ENCODE data around the gene LRP2.

DNA sequence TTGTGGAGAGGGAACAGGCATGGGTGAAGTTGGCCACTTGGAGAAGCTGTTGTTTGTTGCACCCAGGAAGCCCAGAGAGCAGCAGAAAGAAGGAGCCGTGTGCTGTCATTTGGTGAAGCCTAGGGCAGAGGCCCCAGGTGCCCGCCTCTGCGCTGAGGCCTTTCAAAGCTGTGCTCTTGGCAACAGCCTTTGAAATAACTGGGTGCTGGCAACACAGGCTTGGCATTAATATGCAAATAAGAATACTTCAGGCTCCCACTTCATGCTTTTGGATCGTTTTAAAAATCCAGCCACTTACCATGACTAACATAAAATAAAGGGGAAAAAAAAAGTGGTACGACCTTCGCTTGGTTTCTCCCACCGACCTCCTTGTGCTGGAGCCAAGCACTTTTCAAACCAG lies 251.9 kb downstream of the LRP2 start:
- TF ChIP-seq, protein P1, sequence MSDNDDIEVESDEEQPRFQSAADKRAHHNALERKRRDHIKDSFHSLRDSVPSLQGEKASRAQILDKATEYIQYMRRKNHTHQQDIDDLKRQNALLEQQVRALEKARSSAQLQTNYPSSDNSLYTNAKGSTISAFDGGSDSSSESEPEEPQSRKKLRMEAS (IDR thresholded peaks at IDR 0.05; ENCODE audit: low read depth): no peak
- TF ChIP-seq TEAD4 (IDR thresholded peaks at IDR 0.05; ENCODE audit: borderline replicate concordance, insufficient read depth): no peak
- no peak for TF ChIP-seq EP300 (IDR thresholded peaks at IDR 0.05; ENCODE audit: borderline replicate concordance in 1 of 2, low read depth in 1 of 2, low read length in 1 of 2)
- TF ChIP-seq, protein P2, sequence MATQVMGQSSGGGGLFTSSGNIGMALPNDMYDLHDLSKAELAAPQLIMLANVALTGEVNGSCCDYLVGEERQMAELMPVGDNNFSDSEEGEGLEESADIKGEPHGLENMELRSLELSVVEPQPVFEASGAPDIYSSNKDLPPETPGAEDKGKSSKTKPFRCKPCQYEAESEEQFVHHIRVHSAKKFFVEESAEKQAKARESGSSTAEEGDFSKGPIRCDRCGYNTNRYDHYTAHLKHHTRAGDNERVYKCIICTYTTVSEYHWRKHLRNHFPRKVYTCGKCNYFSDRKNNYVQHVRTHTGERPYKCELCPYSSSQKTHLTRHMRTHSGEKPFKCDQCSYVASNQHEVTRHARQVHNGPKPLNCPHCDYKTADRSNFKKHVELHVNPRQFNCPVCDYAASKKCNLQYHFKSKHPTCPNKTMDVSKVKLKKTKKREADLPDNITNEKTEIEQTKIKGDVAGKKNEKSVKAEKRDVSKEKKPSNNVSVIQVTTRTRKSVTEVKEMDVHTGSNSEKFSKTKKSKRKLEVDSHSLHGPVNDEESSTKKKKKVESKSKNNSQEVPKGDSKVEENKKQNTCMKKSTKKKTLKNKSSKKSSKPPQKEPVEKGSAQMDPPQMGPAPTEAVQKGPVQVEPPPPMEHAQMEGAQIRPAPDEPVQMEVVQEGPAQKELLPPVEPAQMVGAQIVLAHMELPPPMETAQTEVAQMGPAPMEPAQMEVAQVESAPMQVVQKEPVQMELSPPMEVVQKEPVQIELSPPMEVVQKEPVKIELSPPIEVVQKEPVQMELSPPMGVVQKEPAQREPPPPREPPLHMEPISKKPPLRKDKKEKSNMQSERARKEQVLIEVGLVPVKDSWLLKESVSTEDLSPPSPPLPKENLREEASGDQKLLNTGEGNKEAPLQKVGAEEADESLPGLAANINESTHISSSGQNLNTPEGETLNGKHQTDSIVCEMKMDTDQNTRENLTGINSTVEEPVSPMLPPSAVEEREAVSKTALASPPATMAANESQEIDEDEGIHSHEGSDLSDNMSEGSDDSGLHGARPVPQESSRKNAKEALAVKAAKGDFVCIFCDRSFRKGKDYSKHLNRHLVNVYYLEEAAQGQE (IDR thresholded peaks at IDR 0.05; ENCODE audit: low read depth, low read length): no peak
- no peak for TF ChIP-seq RFX5 (IDR thresholded peaks at IDR 0.05; ENCODE audit: low read length)
- TF ChIP-seq, protein P3, sequence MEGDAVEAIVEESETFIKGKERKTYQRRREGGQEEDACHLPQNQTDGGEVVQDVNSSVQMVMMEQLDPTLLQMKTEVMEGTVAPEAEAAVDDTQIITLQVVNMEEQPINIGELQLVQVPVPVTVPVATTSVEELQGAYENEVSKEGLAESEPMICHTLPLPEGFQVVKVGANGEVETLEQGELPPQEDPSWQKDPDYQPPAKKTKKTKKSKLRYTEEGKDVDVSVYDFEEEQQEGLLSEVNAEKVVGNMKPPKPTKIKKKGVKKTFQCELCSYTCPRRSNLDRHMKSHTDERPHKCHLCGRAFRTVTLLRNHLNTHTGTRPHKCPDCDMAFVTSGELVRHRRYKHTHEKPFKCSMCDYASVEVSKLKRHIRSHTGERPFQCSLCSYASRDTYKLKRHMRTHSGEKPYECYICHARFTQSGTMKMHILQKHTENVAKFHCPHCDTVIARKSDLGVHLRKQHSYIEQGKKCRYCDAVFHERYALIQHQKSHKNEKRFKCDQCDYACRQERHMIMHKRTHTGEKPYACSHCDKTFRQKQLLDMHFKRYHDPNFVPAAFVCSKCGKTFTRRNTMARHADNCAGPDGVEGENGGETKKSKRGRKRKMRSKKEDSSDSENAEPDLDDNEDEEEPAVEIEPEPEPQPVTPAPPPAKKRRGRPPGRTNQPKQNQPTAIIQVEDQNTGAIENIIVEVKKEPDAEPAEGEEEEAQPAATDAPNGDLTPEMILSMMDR (IDR thresholded peaks at IDR 0.05): no peak
- TF ChIP-seq, protein P4, sequence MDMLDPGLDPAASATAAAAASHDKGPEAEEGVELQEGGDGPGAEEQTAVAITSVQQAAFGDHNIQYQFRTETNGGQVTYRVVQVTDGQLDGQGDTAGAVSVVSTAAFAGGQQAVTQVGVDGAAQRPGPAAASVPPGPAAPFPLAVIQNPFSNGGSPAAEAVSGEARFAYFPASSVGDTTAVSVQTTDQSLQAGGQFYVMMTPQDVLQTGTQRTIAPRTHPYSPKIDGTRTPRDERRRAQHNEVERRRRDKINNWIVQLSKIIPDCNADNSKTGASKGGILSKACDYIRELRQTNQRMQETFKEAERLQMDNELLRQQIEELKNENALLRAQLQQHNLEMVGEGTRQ (IDR thresholded peaks at IDR 0.05; ENCODE audit: borderline replicate concordance, low read depth, low read length): no peak
